ENCODE data around the gene KRI1.
A peak's percentile ranks its signal among the peaks of the same experiment; 100 is the strongest.

DNA sequence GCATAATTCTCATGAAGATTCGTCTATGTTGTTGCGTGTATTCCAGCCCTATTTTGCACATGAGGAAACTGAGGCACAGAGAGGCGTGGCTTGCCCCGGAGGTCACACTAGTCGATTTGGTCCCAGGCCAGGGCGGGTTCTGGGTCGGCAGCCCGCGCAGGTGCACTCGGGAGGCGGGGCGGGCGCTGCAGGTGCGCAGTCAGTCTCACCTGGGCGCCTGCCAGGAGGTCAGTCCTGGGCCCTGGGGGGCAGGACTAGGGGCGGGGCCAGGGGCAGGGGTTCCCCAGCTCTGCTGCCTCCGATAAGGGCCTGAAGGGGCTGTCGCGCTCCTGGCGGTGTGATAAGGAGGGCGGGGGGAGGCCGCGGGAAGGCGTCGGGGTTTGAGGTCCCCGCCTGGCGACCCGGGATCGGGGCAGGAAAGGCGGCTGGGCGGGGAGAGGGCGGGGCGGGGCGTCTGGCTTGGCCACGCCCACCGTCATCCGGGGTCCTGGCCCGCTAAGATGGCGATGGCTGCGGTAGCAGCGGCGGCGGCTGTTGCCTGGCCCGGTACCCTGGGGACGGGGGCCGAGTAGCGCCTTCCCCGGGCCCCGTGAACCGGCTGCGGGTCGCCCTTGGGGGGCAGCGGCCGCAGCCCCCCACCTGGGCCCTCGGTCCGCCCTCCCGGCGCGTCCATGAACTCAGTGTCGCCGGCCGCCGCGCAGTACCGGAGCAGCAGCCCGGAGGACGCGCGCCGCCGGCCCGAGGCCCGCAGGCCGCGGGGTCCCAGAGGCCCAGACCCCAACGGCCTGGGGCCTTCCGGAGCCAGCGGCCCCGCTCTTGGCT, 22.2 kb downstream of the KRI1 start, which contains the start of gene ATG4D:
- TF ChIP-seq, protein P1, sequence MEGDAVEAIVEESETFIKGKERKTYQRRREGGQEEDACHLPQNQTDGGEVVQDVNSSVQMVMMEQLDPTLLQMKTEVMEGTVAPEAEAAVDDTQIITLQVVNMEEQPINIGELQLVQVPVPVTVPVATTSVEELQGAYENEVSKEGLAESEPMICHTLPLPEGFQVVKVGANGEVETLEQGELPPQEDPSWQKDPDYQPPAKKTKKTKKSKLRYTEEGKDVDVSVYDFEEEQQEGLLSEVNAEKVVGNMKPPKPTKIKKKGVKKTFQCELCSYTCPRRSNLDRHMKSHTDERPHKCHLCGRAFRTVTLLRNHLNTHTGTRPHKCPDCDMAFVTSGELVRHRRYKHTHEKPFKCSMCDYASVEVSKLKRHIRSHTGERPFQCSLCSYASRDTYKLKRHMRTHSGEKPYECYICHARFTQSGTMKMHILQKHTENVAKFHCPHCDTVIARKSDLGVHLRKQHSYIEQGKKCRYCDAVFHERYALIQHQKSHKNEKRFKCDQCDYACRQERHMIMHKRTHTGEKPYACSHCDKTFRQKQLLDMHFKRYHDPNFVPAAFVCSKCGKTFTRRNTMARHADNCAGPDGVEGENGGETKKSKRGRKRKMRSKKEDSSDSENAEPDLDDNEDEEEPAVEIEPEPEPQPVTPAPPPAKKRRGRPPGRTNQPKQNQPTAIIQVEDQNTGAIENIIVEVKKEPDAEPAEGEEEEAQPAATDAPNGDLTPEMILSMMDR (IDR thresholded peaks at IDR 0.05), result peak in 1 of 4 experiments; percentile 25
- TF ChIP-seq EP300 (IDR thresholded peaks at IDR 0.05), result no peak

Measured in gastroesophageal sphincter (tissue), 3 donors.